Activated T-cell treated with anti-CD3 and anti-CD28 coated beads, Interleukin-2, amount 50 U/mL, for 1 hour (primary cell): ENCODE results near the gene RBMS1.

Experiments used
- DNase-seq: peaks from one replicate; pipeline ENCODE4 v3.0.0-alpha.2; 2020

Gene RBMS1

DNA sequence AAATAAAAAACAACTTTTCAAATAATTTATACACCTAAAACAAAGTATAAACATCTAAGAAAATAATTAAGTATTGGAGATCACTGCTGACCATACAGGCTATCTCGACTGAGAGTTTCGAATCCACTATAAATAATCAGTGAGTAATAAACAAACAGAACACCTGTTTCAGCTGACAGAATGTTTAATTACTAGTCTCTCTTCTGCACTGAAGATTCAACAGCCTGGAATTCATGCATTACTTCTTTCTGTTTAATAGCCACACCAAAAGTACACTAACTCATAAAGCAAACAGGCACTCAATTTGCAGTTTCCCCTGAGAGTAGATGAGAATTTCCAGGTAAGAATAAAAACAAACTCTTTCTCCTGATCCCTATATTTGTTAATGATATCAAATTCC, 138.5 kb downstream of the RBMS1 start:
- DNase-seq = no peak

- DNase-seq = no peak
These were observed 138.9 kb downstream of the RBMS1 start for GRCh38 chr2:160354677-160355076.

DNA sequence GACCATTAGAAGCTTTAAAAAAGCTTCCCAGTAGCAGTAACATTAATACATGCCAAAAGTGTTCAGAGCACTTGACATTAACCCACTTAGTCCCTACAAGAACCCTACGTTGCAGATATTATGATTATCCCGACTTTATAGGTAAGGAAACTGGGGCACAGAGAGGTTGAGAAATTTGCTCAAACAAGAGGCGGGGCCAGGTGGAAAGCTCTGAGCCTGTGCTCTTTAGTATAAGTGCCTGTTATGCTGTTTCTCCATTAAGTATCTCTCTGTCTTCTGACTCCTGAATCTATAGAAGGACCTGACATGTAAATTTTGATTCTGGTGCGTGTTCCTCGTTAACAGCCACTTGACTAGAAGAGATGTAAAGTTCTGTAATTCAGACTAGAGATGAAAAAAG, 139.8 kb downstream of the RBMS1 start:
- no peak for DNase-seq

DNA sequence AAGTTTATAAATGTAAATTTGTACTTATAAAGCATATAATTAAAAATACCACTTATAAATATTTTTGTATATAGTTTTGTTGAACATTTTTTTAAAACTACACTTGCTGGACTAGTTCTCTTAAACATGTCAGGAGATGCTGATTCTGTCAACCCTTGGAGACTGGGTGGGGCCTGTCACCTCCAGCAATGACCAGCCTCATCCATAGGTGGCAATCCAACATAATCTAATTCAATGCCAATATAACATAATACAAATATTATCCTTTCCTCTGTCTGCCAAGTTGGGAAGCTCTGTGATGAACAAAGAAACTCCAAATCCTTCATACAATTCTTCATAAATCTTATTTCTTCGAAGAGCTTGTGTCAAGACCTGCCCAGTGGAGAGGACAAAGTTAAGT, 140.4 kb downstream of the RBMS1 start:
- peak; percentile 29 for DNase-seq

DNA sequence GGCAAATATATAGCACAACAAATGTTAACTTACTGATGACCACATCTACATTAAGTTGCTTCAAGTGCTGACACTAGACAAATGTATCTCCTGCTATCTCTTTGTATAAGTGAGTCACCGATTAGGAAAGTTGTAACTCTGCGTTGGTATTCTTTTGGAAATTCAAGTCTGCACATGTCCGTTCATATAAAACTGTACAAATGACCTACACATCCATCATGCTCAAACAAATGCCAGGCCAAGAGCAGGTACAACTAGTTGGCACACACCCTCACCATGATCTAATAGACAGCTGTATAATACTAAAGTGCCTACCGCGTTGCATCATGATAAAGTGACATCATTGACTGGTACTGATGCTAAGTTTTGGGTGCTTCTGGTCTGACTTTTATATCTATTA, 141.1 kb downstream of the RBMS1 start:
- DNase-seq = no peak

GRCh38 chr2:160351956-160352355, 141.7 kb downstream of the RBMS1 start:
- DNase-seq = no peak

- DNase-seq = no peak
These were observed 144.3 kb downstream of the RBMS1 start for GRCh38 chr2:160349306-160349705.

DNA sequence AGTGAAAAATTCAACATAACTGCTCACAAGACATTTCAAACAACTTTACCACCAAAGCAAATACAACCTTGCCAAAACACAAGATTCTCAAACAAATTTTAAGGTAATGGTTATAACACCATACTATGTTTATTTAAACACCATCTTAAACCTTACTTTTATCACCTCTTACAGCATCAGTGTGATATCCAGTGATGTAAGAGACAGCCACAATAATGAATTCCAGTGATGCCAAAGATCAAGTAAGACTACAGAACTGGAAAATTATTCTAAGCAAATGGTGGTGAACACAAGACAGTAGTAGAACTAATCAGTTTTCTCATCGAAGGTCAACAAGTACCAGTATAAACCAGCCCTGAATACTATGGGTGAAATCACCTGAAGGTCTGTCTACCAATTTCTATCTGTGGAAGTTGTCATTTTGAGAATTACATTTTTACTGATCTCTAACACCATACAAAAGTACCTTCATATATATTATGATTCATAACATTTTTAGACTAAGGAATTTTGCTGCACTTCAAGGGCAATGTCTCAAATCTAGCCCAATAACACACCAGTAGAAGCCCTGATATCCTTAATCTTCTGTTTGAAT, 146.2 kb downstream of the RBMS1 start:
- DNase-seq = no peak

DNA sequence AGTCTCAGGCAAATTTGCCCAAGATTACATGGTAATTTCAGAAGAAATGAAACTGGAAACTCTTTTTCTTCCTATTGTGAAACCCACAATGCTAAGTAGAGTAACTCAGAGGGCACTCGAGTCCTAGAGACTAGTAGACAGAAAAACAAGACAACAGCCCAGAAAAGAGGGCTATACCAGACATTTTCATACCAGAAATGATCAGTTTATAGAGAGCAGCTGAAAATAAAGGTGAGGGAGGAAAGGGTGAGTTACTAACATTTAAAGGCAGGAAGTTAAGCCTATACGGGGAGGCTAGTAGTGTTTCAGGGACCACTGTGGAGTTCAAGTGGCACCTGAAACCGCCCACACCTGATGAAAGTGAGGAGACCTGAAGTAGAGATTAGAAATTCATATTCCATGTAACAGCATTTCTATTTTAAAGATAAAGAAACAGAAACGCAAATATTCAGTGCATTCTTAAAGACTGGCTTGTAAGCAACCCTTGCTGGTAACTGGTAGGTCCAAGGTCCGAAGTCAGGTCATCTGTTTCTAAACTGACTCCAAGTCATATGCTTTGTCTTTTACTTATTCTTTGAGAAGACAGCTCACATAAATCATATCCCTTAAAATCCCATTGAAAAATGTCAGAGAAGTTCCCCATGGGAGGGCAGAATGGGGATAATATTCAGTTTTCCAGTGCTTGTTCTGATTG, 148.4 kb downstream of the RBMS1 start:
- no peak for DNase-seq

GRCh38 chr2:160343404-160343803, 150.2 kb downstream of the RBMS1 start:
- no peak for DNase-seq

GRCh38 chr2:160339726-160340125, 153.9 kb downstream of the RBMS1 start:
- no peak for DNase-seq

GRCh38 chr2:160338901-160339685, 154.5 kb downstream of the RBMS1 start:
- DNase-seq = no peak

DNA sequence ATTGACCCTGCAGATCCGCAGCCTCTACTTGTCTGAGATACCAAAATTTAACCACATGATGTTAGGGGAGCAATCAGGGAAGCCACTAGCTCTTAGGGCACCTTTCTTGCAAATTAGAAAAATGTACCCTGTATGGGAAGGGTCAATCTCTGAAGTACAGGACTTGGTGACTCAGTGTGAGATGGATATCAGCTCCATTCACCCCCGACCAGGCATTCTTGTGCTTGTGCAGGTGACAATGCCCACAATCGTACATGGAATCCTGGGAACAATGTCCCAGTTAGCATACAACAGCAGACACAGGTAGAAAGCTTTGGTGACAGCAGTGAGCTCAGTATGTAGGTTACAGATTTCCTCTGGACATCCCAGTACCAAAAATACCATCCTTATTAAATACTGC, 155.9 kb downstream of the RBMS1 start:
- DNase-seq = no peak

- no peak for DNase-seq
These were observed 157.0 kb downstream of the RBMS1 start for GRCh38 chr2:160336635-160337034.

GRCh38 chr2:160336105-160336504, 157.5 kb downstream of the RBMS1 start:
- no peak for DNase-seq

- DNase-seq = no peak
These were observed 158.2 kb downstream of the RBMS1 start for GRCh38 chr2:160335441-160335840.

DNA sequence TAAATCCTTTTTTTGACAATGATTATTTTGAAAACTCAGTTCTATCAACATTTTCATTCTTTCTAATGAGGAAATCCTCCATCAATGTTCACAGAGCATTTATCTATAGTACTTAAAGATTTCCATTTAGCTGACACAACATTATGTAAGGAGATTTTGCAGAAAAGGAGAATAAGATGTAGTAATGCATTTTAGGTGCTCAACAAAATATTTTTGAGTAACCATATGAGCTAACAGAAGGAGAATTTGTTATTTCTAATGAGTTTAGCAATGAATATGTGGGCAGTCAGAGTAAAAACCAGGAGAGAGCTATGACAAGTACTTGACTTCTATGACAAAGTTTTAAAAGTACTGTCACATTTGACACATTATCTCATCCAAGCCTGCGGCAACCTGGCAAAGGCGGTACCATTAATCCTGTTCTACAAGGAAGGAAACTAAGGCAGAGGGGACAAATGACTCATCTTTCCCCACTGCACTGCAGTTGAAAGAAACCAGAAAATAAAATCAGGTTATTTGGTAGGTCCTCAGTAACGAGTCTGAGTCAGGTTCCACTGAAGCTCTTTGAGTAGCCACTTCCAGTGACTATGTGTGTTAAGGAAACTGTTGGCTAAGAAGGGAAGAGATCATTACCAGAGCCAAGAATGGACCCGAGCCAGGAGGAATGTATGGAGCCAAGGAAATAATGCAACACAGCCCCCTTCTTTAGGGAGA, 159.4 kb downstream of the RBMS1 start:
- DNase-seq = peak; percentile 28

DNA sequence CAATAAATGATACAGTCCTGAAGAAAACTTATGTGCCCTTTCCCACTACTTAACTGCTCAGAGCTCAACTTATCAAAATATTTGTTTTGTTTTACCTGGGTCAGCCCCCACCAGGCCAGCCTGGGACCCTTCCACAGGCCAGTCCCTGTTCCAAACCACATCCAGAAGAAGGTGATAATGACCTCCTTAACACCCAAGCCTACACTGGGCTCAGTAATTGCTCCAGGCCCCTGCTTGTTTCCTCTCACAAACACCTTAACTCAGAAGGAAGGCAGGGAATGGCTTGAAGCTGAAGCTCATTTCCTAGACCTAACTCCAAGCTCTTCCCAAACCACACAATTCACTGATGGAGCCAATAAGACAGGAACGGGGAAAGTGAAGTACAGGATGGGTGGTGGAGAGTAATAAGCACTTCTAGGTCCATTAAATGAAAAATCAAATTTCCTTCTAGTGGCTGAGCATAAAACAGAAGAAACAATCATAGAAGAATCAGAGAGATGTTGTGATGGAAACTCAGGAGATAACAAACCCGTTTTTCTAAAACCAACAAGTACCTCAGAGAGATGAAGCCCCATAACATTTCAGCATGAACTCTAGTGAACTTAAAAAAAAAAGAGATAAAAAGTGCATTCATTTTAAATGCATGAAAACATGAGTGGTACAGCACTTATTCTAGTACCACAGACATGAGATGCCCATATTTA, 160.1 kb downstream of the RBMS1 start:
- DNase-seq = no peak

DNA sequence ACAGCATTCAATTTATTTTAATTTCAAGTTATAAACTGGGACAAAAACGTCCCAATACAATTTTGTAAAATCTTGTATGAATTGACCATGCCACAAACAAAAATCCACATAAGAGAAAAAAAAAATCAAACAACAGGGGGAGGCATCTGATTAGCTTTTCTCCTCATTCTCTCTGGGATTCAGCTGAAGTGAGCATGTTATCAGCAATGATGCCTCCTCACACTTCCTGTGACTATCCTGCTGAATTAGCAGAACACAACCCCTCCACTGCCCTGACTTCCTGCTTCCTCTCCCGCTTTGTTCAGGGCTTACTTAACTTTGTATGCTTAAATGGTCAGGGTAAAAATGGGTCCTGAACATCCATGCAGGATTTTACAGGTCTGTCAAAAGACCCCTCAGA, 161.3 kb downstream of the RBMS1 start:
- DNase-seq = no peak

- no peak for DNase-seq
These were observed 162.2 kb downstream of the RBMS1 start for GRCh38 chr2:160331258-160332025.

DNA sequence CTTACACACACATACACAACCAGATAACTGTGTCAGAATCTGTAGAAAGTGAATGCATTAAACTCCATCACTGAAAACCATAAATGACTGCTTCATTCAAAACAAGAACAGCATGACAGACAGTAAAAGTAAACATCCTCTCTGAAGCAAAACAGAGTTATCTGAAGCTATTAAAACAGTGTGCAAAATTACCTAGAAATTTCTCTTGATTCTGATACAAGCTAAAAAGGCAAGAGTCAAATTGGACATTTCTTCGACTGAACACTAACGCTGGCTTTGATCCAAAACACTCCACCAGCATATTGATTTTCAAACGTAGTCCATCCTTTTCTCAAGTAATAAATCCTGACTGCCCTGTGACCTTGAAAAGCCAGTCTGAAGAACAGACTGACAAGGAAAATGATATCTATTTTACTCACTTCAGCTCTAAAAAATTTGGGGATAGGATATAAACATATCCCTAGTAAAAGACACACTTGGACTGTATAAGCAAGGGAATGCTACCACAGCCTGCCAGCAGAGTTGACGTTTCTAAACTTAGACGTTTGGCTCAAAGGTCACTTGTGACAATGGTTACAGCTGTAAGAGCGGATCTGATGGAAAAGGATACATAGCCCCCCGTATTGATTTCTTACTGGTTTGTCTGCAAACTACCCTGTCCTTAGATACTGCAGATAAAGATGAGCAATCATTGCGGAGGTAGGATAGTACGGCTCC, 164.6 kb downstream of the RBMS1 start:
- DNase-seq = no peak
